ENCODE measurements around the gene WIZ.

- TF ChIP-seq CTCF (IDR thresholded peaks at IDR 0.05; ENCODE audit: borderline replicate concordance, extremely low read depth, low read length, poor library complexity, severe bottlenecking), result no peak
- no peak for TF ChIP-seq EZH2 (IDR thresholded peaks at IDR 0.05; ENCODE audit: borderline replicate concordance, low read depth, low read length, severe bottlenecking)
Measured at GRCh38 chr19:15429825-15430467, 19.8 kb downstream of the WIZ start.
